ENCODE data around the gene PECR.

The PECR gene

GRCh38 chr2:216069028-216069427 lies 12.6 kb downstream of the PECR start:
- DNase-seq: no peak

GRCh38 chr2:216066230-216066629 lies 15.4 kb downstream of the PECR start:
- DNase-seq: no peak

GRCh38 chr2:216064665-216065064 lies 16.9 kb downstream of the PECR start:
- no peak for DNase-seq

DNA sequence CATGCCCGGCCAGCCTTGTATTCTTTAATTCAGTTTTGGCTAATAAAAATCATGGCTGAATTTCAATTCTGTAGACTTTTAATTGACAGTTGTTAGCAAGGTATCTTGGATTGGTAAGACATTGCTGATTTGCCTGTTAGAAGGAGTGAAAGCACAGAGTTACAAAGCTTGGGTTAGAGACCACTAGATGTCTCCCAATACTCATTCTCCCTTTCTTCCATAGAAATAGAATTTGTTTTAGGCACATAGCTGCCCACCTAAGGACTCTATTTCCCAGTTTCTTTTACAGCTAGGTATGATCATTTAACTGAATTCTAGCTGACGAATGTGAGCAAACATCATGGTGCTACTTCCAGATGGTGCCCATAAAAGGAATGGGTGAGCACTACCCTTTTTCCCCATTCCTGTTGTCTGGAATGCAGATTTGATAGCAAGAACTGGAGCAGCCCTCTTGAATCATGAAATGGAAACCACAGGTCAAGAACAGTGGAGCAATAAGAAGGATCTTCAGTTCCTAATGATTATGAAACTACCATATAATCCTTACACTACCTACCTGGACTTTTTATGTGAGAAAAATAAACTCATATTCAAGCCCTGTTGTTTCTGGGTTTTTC lies 17.5 kb downstream of the PECR start:
- peak; percentile 54 for DNase-seq

- no peak for DNase-seq
Measured at GRCh38 chr2:216059233-216059834, 22.3 kb downstream of the PECR start.

GRCh38 chr2:216057688-216058193 lies 23.9 kb downstream of the PECR start:
- no peak for DNase-seq

GRCh38 chr2:216056739-216057138 lies 24.9 kb downstream of the PECR start:
- no peak for DNase-seq

GRCh38 chr2:216055680-216056079 lies 25.9 kb downstream of the PECR start:
- no peak for DNase-seq

- no peak for DNase-seq
Measured at GRCh38 chr2:216052420-216052819, 29.2 kb downstream of the PECR start.

GRCh38 chr2:216051350-216051749 lies 30.3 kb downstream of the PECR start:
- DNase-seq: no peak

DNA sequence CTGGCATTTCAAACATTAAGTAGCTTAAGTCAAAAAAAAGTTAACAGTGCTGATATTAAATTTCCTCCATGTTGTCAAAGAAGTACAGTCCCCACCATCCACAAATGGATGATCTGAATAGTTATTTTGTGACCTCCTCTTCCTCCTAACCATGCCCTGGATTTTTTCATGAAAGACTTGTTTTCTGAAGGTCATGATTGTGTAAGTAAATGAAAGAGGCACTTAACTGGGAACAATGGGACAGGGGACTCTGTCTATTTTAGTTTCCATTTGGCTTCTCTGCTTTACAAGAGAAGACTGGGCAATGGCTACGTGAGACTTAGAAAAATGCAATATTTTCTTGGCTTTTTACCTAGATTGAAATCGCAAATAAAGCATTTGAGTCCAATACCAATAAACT lies 32.2 kb downstream of the PECR start:
- DNase-seq: no peak

DNA sequence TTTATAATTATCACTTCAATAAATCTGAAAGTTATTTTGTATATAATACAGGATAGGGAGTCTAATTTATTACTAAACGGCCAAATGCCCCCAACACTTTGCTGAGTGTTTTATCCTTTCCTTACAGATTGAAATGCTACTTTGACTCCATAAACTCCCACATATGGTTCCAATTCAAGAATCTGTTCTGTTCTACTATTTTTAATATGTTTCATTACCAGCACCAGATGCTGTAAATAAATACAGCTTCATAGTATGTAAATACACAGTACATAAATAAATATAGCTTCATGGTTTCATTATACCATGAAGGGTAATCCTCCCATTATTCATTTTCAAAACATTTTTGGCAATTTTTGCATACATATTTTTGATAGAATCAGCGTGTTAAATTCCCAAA lies 34.2 kb downstream of the PECR start:
- DNase-seq: no peak

GRCh38 chr2:216044883-216045486 lies 36.6 kb downstream of the PECR start:
- DNase-seq: no peak

DNA sequence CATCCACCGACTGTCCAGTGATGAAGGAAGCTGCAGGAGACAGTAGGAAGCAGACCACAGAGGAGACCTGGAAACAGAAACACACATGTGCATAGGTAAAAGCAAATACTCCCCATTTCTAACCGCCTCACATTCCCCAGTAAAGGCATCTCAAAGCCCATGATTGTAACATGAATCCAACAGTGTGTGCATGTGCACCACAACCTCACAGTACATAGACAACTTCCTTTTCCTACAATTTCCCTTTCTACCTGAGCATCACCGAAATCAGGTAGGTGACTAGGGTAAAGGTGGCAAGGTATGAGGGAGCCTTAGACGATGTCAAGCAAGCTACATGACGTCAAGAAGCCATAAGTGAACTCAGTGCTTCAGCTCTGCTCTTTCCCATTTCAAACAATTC lies 37.7 kb downstream of the PECR start:
- DNase-seq: no peak

DNA sequence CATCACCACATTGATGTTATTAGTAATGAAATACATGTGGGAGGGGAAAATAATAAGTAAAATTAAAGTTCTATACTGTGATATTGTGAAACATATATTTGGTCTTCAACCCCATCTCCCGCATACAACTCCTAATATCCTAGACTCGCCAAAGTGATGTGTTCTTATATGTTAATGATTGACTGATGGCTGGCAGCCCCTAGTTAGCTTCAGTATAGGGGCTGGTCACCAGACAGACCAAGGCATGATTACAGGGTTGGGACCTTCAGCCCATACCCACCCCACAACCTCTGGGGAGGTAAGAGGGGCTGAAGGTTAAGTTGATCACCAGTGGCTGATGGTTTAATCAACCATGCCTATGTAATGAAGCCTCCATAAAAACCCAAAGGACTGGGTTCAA lies 40.2 kb downstream of the PECR start:
- DNase-seq: no peak

DNA sequence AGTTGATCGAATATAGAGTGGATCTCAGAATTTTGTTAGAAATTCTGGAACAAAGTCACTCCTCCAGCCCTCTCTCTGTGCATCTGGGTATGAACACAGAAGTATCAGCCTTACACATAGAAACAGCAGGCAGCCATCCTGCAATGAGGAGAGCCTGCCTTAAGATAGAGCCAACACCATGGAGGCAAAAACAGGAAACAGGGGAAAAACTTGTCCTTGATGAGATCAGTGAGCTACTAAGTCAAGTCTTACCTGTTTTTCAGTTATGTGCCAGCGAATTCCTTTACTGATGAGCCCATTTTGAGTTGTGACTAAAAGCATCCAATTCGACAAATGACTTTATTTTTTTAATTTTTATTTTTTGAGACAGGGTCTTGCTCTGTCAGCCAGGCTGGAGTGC lies 41.7 kb downstream of the PECR start:
- no peak for DNase-seq

GRCh38 chr2:216034065-216034464 lies 47.5 kb downstream of the PECR start:
- peak; percentile 63 for DNase-seq

- no peak for DNase-seq
Measured at GRCh38 chr2:216033403-216033802, 48.2 kb downstream of the PECR start.

GRCh38 chr2:216031960-216032689 lies 49.5 kb downstream of the PECR start:
- no peak for DNase-seq

DNA sequence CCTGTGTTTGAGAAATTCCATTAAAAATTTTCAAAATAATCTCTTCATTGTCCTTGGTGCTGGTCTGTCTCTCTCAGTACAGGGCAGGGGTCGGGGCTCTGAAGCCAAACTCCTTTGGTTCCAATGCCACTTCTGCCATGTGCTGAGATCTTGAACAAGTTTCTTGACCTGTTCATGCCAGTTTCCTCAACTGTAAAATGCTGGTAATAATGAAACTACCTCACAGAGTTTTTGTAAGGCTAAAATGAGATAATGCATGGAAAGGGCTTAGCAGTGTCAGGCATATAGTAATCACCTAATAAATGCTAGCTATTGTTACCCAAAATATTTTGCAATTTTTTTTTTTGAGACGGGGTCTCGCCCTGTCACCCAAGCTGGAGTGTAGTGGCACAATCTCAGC lies 51.4 kb downstream of the PECR start:
- no peak for DNase-seq

DNA sequence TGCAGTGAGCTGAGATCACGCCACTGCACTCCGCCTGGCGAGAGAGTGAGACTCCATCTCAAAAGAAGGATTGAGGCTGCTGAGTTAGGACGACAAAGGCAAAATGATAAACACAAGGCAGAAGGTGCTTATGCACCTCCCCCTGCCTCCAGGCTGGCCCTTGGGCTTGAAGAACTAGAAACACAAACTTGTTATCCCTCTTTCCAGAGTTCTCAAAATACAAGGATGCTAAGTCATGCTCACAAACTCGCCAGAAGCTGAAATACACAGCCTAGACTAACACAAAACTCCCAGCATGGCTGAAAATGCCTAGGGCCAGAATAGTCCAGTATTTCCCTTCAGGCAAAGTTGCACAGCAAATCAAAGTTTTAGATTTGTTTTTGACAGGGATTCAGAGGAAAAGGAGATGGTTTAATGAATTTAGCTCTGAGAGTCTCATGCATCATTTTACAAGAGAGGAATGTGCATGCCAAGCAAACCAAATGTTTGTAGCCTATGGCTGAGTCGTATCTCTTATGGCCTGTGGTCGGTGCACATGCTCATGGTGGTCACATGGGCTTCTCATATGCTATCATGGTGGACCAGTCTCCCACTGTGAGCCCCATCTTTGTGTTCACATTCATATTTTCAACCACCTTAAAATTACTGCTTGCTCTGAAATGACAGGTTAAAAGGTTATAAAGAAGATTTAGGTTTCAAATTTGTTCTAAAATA lies 52.0 kb downstream of the PECR start:
- DNase-seq: no peak

DNA sequence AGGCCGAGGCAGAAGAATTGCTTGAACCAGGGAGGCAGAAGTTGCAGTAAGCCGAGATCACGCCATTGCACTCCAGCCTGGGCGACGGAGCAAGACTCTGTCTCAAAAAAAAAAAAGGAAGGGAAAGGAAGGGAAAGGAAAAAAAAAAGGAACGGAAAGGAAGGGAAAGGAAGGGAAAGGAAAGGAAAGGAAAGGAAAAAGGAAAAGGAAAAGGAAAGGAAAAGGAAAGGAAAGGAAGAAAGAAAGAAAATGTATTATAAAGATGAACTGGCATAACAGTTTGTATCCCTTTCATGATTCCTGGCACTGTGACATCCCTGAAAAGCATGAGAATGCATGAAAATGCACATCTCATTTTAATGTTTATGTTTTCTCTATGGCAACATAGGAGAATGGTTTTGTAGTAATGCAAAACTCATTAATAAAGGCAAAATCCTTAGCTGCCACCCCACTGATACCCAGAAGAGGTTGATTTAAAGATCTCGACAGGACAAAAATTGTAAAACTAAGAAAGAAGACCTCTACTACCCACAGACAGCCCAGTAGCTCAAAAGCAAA lies 56.8 kb downstream of the PECR start:
- DNase-seq: no peak
